Measurements from ENCODE around the gene TRIM71. TPM values are rescaled to one million over a fixed set of nuclear protein-coding genes. Genes with fewer than 3 reads are reported as not detected.

The TRIM71 gene
- total and polyA plus RNA-seq, 2 of the 13 experiments (the other 11 are each of a cell fraction or from before 2014, with no cell fraction given): 21.7 to 76.9 TPM

DNA sequence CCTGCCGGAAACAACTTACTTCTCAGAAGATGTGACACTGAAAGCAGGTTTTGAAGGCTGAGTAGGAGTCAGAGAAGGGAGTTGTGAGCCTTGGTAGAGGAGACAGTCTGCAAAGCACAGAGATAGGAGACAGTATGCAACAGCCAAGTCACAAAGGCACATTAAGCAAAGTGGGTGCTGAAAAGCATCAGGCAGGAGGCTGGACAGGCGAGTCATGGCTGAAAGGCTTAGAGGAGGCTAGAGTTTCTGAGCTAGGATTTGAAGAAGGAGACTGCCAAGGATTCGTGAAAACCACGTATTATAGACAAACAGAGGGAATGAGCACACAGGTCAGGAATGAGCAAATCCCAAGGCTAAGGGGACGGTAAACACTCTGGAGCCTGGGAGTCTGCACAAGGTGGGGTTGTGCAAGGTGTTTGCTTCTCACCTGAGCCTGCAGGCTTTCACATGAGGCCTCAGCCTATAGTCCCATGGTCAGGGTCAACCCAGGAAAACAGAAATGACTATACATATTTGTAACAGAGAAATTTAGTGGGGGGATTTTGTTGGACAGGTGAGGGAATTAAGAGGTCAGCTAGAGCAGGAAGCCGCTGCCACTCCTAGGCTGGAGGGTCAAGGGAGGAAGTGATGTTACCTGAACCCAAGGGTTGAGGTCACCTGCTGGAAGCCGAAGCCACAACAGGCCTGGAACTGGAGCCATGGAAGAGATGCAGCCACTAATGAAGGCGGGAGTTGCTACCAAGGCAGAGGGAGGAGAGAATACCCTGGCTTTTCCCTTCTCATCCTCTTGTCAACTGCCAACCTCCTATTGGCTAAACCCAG, 23.1 kb upstream of the TRIM71 start (continued):
- peak; percentile 94 for TF ChIP-seq ARID5B (CRISPR knock-in tag; IDR thresholded peaks at IDR 0.05)
- TF ChIP-seq CREBL2 (CRISPR knock-in tag; IDR thresholded peaks at IDR 0.05; ENCODE audit: borderline replicate concordance): no peak
- peak; percentile 14; the same call in 1 of the 2 replicates for TF ChIP-seq ZFP90 (CRISPR knock-in tag; IDR thresholded peaks at IDR 0.05; ENCODE audit: borderline replicate concordance)
- TF ChIP-seq HNF4G (IDR thresholded peaks at IDR 0.05; ENCODE audit: borderline replicate concordance, low read depth, low read length): peak; percentile 74; the same call in 1 of the 2 replicates
- TF ChIP-seq HNF4G (CRISPR knock-in tag; IDR thresholded peaks at IDR 0.05; ENCODE audit: borderline replicate concordance, low read depth): peak; percentile 69; the same call in 1 of the 2 replicates
- TF ChIP-seq ZNF672 (CRISPR knock-in tag; IDR thresholded peaks at IDR 0.05): no peak
- peak; percentile 70; the same call in 1 of the 2 replicates for TF ChIP-seq YEATS4 (CRISPR knock-in tag; IDR thresholded peaks at IDR 0.05; ENCODE audit: borderline replicate concordance)
- TF ChIP-seq, protein P1, sequence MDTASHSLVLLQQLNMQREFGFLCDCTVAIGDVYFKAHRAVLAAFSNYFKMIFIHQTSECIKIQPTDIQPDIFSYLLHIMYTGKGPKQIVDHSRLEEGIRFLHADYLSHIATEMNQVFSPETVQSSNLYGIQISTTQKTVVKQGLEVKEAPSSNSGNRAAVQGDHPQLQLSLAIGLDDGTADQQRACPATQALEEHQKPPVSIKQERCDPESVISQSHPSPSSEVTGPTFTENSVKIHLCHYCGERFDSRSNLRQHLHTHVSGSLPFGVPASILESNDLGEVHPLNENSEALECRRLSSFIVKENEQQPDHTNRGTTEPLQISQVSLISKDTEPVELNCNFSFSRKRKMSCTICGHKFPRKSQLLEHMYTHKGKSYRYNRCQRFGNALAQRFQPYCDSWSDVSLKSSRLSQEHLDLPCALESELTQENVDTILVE (CRISPR knock-in tag; IDR thresholded peaks at IDR 0.05): peak; percentile 64; the same call in 1 of the 2 replicates
- TF ChIP-seq, protein P2, sequence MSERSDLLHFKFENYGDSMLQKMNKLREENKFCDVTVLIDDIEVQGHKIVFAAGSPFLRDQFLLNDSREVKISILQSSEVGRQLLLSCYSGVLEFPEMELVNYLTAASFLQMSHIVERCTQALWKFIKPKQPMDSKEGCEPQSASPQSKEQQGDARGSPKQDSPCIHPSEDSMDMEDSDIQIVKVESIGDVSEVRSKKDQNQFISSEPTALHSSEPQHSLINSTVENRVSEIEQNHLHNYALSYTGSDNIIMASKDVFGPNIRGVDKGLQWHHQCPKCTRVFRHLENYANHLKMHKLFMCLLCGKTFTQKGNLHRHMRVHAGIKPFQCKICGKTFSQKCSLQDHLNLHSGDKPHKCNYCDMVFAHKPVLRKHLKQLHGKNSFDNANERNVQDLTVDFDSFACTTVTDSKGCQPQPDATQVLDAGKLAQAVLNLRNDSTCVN (CRISPR knock-in tag; IDR thresholded peaks at IDR 0.05; ENCODE audit: borderline replicate concordance): 0 out of 2 replicates have a peak, but pooled peaks have one; percentile 60
- peak; percentile 37; the same call in 1 of the 2 replicates for TF ChIP-seq ONECUT2 (CRISPR knock-in tag; IDR thresholded peaks at IDR 0.05)
- TF ChIP-seq NFKBIZ (CRISPR knock-in tag; IDR thresholded peaks at IDR 0.05): peak; percentile 66; the same call in 1 of the 2 replicates
- no peak for TF ChIP-seq CAMTA2 (CRISPR knock-in tag; IDR thresholded peaks at IDR 0.05; ENCODE audit: borderline replicate concordance)
- TF ChIP-seq, protein P3, sequence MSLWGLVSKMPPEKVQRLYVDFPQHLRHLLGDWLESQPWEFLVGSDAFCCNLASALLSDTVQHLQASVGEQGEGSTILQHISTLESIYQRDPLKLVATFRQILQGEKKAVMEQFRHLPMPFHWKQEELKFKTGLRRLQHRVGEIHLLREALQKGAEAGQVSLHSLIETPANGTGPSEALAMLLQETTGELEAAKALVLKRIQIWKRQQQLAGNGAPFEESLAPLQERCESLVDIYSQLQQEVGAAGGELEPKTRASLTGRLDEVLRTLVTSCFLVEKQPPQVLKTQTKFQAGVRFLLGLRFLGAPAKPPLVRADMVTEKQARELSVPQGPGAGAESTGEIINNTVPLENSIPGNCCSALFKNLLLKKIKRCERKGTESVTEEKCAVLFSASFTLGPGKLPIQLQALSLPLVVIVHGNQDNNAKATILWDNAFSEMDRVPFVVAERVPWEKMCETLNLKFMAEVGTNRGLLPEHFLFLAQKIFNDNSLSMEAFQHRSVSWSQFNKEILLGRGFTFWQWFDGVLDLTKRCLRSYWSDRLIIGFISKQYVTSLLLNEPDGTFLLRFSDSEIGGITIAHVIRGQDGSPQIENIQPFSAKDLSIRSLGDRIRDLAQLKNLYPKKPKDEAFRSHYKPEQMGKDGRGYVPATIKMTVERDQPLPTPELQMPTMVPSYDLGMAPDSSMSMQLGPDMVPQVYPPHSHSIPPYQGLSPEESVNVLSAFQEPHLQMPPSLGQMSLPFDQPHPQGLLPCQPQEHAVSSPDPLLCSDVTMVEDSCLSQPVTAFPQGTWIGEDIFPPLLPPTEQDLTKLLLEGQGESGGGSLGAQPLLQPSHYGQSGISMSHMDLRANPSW (CRISPR knock-in tag; IDR thresholded peaks at IDR 0.05; ENCODE audit: borderline replicate concordance): 0 out of 2 replicates have a peak, but pooled peaks have one; percentile 42
- peak; percentile 89 for TF ChIP-seq PAXIP1 (CRISPR knock-in tag; conservative IDR thresholded peaks at IDR 0.05)

All from HepG2 (cell line).